IMR-90 (cell line): ENCODE results near the gene FARS2. TPM values are rescaled to one million over a fixed set of nuclear protein-coding genes. Genes with fewer than 3 reads are reported as not detected.

Experiments used
- ATAC-seq: fragments of 200-7000 bp; cut with Tn5 transposase; 2 replicates; pipeline ENCODE4 v1.9.1; 2020; ENCODE audit warnings: low read depth, mild to moderate bottlenecking, moderate library complexity
- BruUV-seq: library from RNA; stranded (reverse); fragments of 400-500 nt; replicated peaks from 2 replicates; lab custom pipeline; 2021; lab: Mats Ljungman, UMichigan
- CTCF ChIA-PET: fragments of 300-600 bp; formaldehyde crosslinking; extraction: SDS; loops from one replicate; lab custom pipeline; 2021; ENCODE audit warnings: antibody characterized with exemption; lab: Yijun Ruan, JAX
- POLR2A ChIA-PET: fragments of 300-600 bp; sonication (Branson Sonifier 250); formaldehyde crosslinking; loops from one replicate; lab custom pipeline; 2022; ENCODE audit warnings: antibody characterized with exemption; ENCODE audit not compliant: unreplicated experiment; lab: Charles Lee
- DNase-seq: peaks from one replicate; pipeline ENCODE4 v3.0.0; 2013
- H2AFZ ChIP-seq: replicated peaks from 2 replicates; pipeline ENCODE3; 2013; ENCODE audit warnings: low read length, mild to moderate bottlenecking; ENCODE audit not compliant: poor library complexity
- H2AK5ac ChIP-seq: 2 replicates; pipeline ENCODE4 v1.6.1; 2013; ENCODE audit warnings: low read depth, low read length, inconsistent platforms
- H2AK9ac ChIP-seq: replicated peaks from 2 replicates; pipeline ENCODE3; 2013; ENCODE audit warnings: mild to moderate bottlenecking, low read depth, low read length, moderate library complexity; ENCODE audit not compliant: poor library complexity
- H2BK120ac ChIP-seq: 2 replicates; pipeline ENCODE4 v1.6.1; 2013; ENCODE audit warnings: low read depth, low read length, inconsistent platforms
- H2BK15ac ChIP-seq: 3 replicates; pipeline ENCODE4 v1.6.1; 2013; ENCODE audit warnings: low read depth, low read length, inconsistent platforms
- H2BK20ac ChIP-seq: 2 replicates; pipeline ENCODE4 v1.6.1; 2013; ENCODE audit warnings: low read depth, mild to moderate bottlenecking, inconsistent platforms, low read length, moderate library complexity
- H2BK5ac ChIP-seq: 2 replicates; pipeline ENCODE4 v1.6.1; 2013; ENCODE audit warnings: mild to moderate bottlenecking, low read depth, low read length, inconsistent platforms; ENCODE audit not compliant: poor library complexity, severe bottlenecking
- H3K14ac ChIP-seq: replicated peaks from 2 replicates; pipeline ENCODE4 v1.6.1; 2013; ENCODE audit warnings: low read depth, low read length, inconsistent platforms
- H3K18ac ChIP-seq: 2 replicates; pipeline ENCODE4 v1.6.1; 2013; ENCODE audit warnings: low read depth, low read length, control low read depth
- H3K23ac ChIP-seq: 2 replicates; pipeline ENCODE4 v1.6.1; 2013; ENCODE audit warnings: low read depth, low read length, inconsistent platforms
- H3K27ac ChIP-seq: 2 replicates; pipeline ENCODE4 v1.5.1; 2013; ENCODE audit warnings: mild to moderate bottlenecking, control low read depth, low read length; ENCODE audit not compliant: insufficient read depth
- H3K27me3 ChIP-seq: 2 replicates; pipeline ENCODE4 v1.6.1; 2013; ENCODE audit warnings: low read length; ENCODE audit not compliant: control insufficient read depth, insufficient read depth
- H3K36me3 ChIP-seq: 2 replicates; pipeline ENCODE4 v1.6.1; 2013; ENCODE audit warnings: low read length, mixed read lengths; ENCODE audit not compliant: control insufficient read depth, insufficient read depth
- H3K4ac ChIP-seq: 2 replicates; pipeline ENCODE4 v1.6.1; 2013; ENCODE audit warnings: low read depth, low read length, inconsistent platforms
- H3K4me1 ChIP-seq: 2 replicates; pipeline ENCODE4 v1.6.1; 2013; ENCODE audit warnings: low read length, mixed read lengths; ENCODE audit not compliant: control insufficient read depth, insufficient read depth
- H3K4me2 ChIP-seq: 2 replicates; pipeline ENCODE4 v1.6.1; 2013; ENCODE audit warnings: low read depth, mild to moderate bottlenecking, control low read depth, low read length, moderate library complexity
- H3K4me3 ChIP-seq: 2 replicates; pipeline ENCODE4 v1.5.1; 2013; ENCODE audit warnings: low read depth, mild to moderate bottlenecking, control low read depth, low read length, moderate library complexity; ENCODE audit not compliant: insufficient read depth
- H3K56ac ChIP-seq: 2 replicates; pipeline ENCODE4 v1.6.1; 2013; ENCODE audit warnings: low read length, inconsistent platforms; ENCODE audit not compliant: insufficient read depth; ENCODE audit errors: extremely low read depth
- H3K79me1 ChIP-seq, 2 experiments: 2 replicates each; pipeline ENCODE4 v1.6.1; 2013; ENCODE audit warnings: low read length in 2 of 2, inconsistent platforms in 1 of 2, low read depth in 1 of 2
- H3K9ac ChIP-seq: 2 replicates; pipeline ENCODE4 v1.6.1; 2013; ENCODE audit warnings: low read depth, low read length, control low read depth
- H3K9me1 ChIP-seq: 2 replicates; pipeline ENCODE4 v1.6.1; 2013; ENCODE audit warnings: low read length, inconsistent platforms; ENCODE audit not compliant: insufficient read depth
- H3K9me3 ChIP-seq: 2 replicates; pipeline ENCODE4 v1.6.1; 2013; ENCODE audit warnings: low read length; ENCODE audit not compliant: control insufficient read depth, insufficient read depth
- H4K20me1 ChIP-seq: 2 replicates; pipeline ENCODE4 v1.6.1; 2013; ENCODE audit warnings: low read length, inconsistent platforms; ENCODE audit not compliant: insufficient read depth
- H4K5ac ChIP-seq: 2 replicates; pipeline ENCODE4 v1.6.1; 2013; ENCODE audit warnings: mild to moderate bottlenecking, low read depth, low read length, control low read depth
- H4K8ac ChIP-seq, 2 experiments: 2 replicates each; pipeline ENCODE4 v1.6.1; 2013; ENCODE audit warnings: low read depth in 2 of 2, low read length in 2 of 2, control low read depth in 1 of 2, inconsistent platforms in 1 of 2
- H4K91ac ChIP-seq: 2 replicates; pipeline ENCODE4 v1.6.1; 2013; ENCODE audit warnings: low read depth, low read length, inconsistent platforms; ENCODE audit not compliant: insufficient read depth
- MAFK ChIP-seq: IDR thresholded peaks from 2 replicates; pipeline ENCODE4 v1.6.1; 2012; ENCODE audit warnings: low read depth, low read length, improper control_type of control experiment
- WGBS, 2 experiments: methylation state at CpG; one replicate each; pipeline versions ENCODE4 v1.1.5 to v1.1.7; 2013; ENCODE audit warnings: missing lambda C conversion rate in 2 of 2; ENCODE audit not compliant: insufficient read length in 1 of 2; ENCODE audit errors: extremely low coverage in 2 of 2; 5-methylcytosine and 5-hydroxymethylcytosine counted together
- dilution Hi-C: fragments of 300-500 bp; cut with HindIII; formaldehyde crosslinking; loops from one replicate; pipeline ENCODE4 v1.14.3; 2018; ENCODE audit warnings: low sequenced_read_pairs; ENCODE audit not compliant: unreplicated experiment
- in situ Hi-C: fragments of 300-500 bp; cut with MboI; formaldehyde crosslinking; loops from 3 replicates; pipeline ENCODE4 v1.14.3; 2019; ENCODE audit warnings: low sequenced_read_pairs, inconsistent platforms, mixed read lengths
- intact Hi-C: fragments of 100-400 bp; cut with micrococcal nuclease; formaldehyde crosslinking; loops from 2 replicates; pipeline ENCODE4 v1.10.0; 2022
- polyA plus RNA-seq, 3 experiments: library from polyadenylated mRNA; depleted of rRNA; stranded (reverse); fragments of >200 nt; gene quantifications; 2 replicates each; pipeline ENCODE4 v1.2.3, GENCODE V29; 2012; ENCODE audit warnings: low replicate concordance in 1 of 3
- total RNA-seq: library from RNA; depleted of rRNA; stranded (reverse); fragments of >200 nt; gene quantifications from 2 replicates; pipeline ENCODE4 v1.2.3, GENCODE V29; 2012
- TF ChIP-seq, protein P1 (sequence below): conservative IDR thresholded peaks from 2 replicates; pipeline ENCODE4 v1.5.1; 2012; ENCODE audit warnings: mild to moderate bottlenecking, low read depth, low read length, improper control_type of control experiment

The FARS2 gene
- total and polyA plus RNA-seq, 2 of the 4 experiments (the other 2 are of a cell fraction), result 12.1 to 28.9 TPM

DNA sequence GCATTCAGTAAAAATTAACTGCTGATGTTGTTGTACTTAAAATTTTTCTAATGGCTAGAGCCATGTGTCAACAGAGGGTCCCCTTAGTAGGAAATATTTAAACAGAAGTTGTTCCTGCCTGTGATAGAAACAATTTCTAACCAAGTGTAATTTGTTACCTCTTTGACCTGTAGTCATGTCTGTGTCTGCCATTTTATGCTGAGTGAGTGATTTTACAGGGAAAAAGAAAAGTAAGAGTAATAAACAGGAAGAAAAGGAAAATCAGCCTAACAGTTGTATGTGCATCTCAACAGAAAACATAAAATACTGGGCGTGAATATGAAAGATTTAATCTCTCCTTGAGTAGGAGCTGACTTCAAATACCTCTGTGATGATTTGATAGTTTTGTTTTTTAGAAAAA lies 172.0 kb downstream of the FARS2 start:
- Histone ChIP-seq H2AK9ac (no peak overlapping the region), H4K8ac (no peak overlapping the region), H2BK5ac (no peak overlapping the region), H3K4me1 (no peaks in the 10 kb centered on the region), H3K4me2 (no peak overlapping the region), H3K14ac (no peak overlapping the region), H3K36me3 (0 out of 2 replicates have a peak, but pooled peaks cover 2% of the 10 kb centered on the region), H2BK120ac (no peak overlapping the region), H3K27me3 (no peaks in the 10 kb centered on the region), H3K9me1 (no peaks in the 10 kb centered on the region), H3K4me3 (no peak overlapping the region), H3K18ac (no peak overlapping the region), H3K9ac (no peak overlapping the region), H2BK15ac (no peak overlapping the region), H3K56ac (no peak overlapping the region), H2BK20ac (no peak overlapping the region), H4K5ac (no peak overlapping the region), H3K27ac (no peak overlapping the region), H2AK5ac (no peak overlapping the region), H3K23ac (no peak overlapping the region), H4K20me1 (no peaks in the 10 kb centered on the region), H3K4ac (no peak overlapping the region), H3K9me3 (no peaks in the 10 kb centered on the region), H3K79me1 (no peaks in the 10 kb centered on the region; a peak in 1 of 4 replicates), H2AFZ (no peak overlapping the region), H4K91ac (no peak overlapping the region)
- intact Hi-C loops (no loop called here), in situ Hi-C loops (no loop called here), dilution Hi-C loops (no loop called here)
- POLR2A ChIA-PET, result no interaction called here
- CTCF ChIA-PET, result no interaction called here
- ATAC-seq, result no peak
- no CpG with 5 or more reads among the region's 1 CpG for WGBS, 2 experiments
- no peak for DNase-seq
- peak; percentile 81 for TF ChIP-seq MAFK
- TF ChIP-seq, protein P1, sequence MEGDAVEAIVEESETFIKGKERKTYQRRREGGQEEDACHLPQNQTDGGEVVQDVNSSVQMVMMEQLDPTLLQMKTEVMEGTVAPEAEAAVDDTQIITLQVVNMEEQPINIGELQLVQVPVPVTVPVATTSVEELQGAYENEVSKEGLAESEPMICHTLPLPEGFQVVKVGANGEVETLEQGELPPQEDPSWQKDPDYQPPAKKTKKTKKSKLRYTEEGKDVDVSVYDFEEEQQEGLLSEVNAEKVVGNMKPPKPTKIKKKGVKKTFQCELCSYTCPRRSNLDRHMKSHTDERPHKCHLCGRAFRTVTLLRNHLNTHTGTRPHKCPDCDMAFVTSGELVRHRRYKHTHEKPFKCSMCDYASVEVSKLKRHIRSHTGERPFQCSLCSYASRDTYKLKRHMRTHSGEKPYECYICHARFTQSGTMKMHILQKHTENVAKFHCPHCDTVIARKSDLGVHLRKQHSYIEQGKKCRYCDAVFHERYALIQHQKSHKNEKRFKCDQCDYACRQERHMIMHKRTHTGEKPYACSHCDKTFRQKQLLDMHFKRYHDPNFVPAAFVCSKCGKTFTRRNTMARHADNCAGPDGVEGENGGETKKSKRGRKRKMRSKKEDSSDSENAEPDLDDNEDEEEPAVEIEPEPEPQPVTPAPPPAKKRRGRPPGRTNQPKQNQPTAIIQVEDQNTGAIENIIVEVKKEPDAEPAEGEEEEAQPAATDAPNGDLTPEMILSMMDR, result no peak
- BruUV-seq, result no TSS peak
